ENCODE measurements around the gene EXD3. TPM values are rescaled to one million over a fixed set of nuclear protein-coding genes. Genes with fewer than 3 reads are reported as not detected.

The EXD3 gene
- total and polyA plus RNA-seq, 4 donors, result 8.6 to 30.5 (median 19.5) TPM

DNA sequence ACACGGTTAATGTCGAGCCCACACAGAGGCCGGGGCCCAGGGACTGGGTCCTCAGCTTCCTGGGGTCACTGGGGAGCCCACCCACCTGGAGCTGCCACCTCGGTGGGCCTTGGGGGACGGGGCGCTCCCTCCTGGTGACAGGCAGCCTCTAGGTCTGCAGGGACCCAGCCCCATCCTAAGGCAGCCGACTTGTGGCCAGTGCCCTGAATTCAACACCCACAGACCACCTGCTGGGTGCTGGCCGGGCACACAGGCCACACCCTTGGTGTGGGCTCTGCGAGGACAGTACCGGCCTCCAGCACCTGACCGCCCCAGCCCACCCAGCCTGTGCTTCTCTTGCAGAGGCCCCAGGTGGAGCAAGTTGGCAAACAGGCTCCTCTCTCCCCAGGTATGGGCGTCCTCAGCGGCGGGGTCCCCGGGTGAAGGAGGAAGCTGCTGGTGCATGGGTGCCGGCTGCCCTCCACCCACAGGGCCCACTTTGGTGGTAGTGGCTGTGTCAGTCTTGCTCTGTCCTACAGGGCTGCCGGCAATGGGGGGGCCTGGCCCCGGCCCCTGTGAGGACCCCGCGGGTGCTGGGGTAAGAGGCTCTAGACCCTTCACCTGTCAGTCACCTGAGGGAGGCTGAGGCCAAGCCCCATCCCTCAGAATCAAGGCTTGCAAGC is 9.9 kb upstream of the EXD3 start:
- ATAC-seq (ENCODE audit: insufficient read depth, low FRiP score) (no peak), DNase-seq (no peak)

DNA sequence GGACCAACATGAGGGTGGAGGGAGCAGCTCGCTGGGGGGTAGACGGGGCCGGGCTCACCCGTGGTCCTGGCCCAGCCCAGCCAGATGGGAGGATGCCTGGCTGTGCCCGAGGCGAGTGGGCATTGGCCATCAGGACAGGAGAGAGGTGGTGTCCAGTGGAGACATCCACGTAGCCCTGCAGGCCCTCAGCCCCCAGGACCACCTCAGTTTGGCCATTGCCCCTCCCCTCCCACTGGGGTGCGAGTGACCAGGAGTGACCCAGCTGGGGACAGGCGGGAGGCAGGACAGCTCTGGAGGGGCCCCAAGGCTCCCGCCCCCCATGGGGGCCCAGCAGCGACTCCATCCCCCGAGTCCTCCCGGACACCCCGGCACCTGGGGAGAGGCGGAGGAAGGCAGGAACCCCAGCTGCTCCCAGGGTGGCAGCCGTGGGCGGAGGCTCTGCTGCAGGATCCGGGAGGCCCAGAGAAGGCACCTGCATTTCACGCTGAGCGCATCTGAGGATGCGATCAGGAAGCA is 8.5 kb upstream of the EXD3 start:
- H3K27ac ChIP-seq (ENCODE audit: low read depth in 1 of 2, low read length in 1 of 2), result no peak overlapping the region
- no peaks in the 10 kb centered on the region for H3K9me3 ChIP-seq (ENCODE audit: control insufficient read depth in 4 of 4, insufficient read depth in 3 of 4, low read length in 3 of 4)
- H3K4me1 ChIP-seq (ENCODE audit: control insufficient read depth in 5 of 5, insufficient read depth in 5 of 5, low read length in 5 of 5), result peaks cover 0 to 8% (median 0%) of the 10 kb centered on the region in 5 donors
- ATAC-seq (ENCODE audit: insufficient read depth, low FRiP score) (no peak), DNase-seq (no peak)
- no peak overlapping the region for H3K9ac ChIP-seq (ENCODE audit: insufficient read depth in 1 of 2, low read length in 2 of 2)
- no peak overlapping the region for H3K4me3 ChIP-seq
- TF ChIP-seq, protein P1, sequence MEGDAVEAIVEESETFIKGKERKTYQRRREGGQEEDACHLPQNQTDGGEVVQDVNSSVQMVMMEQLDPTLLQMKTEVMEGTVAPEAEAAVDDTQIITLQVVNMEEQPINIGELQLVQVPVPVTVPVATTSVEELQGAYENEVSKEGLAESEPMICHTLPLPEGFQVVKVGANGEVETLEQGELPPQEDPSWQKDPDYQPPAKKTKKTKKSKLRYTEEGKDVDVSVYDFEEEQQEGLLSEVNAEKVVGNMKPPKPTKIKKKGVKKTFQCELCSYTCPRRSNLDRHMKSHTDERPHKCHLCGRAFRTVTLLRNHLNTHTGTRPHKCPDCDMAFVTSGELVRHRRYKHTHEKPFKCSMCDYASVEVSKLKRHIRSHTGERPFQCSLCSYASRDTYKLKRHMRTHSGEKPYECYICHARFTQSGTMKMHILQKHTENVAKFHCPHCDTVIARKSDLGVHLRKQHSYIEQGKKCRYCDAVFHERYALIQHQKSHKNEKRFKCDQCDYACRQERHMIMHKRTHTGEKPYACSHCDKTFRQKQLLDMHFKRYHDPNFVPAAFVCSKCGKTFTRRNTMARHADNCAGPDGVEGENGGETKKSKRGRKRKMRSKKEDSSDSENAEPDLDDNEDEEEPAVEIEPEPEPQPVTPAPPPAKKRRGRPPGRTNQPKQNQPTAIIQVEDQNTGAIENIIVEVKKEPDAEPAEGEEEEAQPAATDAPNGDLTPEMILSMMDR (IDR thresholded peaks at IDR 0.05; ENCODE audit: control extremely low read depth, extremely low read depth), result no peak
- 91 to 92% methylated on average over 19 to 21 of the region's 21 CpGs for WGBS, 2 donors
- H3K36me3 ChIP-seq (ENCODE audit: control insufficient read depth in 4 of 4, insufficient read depth in 4 of 4, low read length in 4 of 4), result no peaks in the 10 kb centered on the region
- no peaks in the 10 kb centered on the region for H3K27me3 ChIP-seq (ENCODE audit: control insufficient read depth in 3 of 3, insufficient read depth in 3 of 3, low read length in 2 of 3)

More for the DNA sequence above, 9.9 kb upstream of the EXD3 start:
- Histone ChIP-seq H3K9ac (ENCODE audit: insufficient read depth in 1 of 2, low read length in 2 of 2) (no peak overlapping the region), H3K27ac (ENCODE audit: low read depth in 1 of 2, low read length in 1 of 2) (no peak overlapping the region), H3K4me3 (no peak overlapping the region), H3K4me1 (ENCODE audit: control insufficient read depth in 5 of 5, insufficient read depth in 5 of 5, low read length in 5 of 5) (peaks cover 0 to 8% (median 0%) of the 10 kb centered on the region in 5 donors), H3K9me3 (ENCODE audit: control insufficient read depth in 4 of 4, insufficient read depth in 3 of 4, low read length in 3 of 4) (no peaks in the 10 kb centered on the region), H3K27me3 (ENCODE audit: control insufficient read depth in 3 of 3, insufficient read depth in 3 of 3, low read length in 2 of 3) (no peaks in the 10 kb centered on the region), H3K36me3 (ENCODE audit: control insufficient read depth in 4 of 4, insufficient read depth in 4 of 4, low read length in 4 of 4) (no peaks in the 10 kb centered on the region)
- WGBS, 2 donors, result 91 to 94% methylated on average over 18 to 20 of the region's 20 CpGs
- TF ChIP-seq, protein P1 (IDR thresholded peaks at IDR 0.05; ENCODE audit: control extremely low read depth, extremely low read depth), result no peak

DNA sequence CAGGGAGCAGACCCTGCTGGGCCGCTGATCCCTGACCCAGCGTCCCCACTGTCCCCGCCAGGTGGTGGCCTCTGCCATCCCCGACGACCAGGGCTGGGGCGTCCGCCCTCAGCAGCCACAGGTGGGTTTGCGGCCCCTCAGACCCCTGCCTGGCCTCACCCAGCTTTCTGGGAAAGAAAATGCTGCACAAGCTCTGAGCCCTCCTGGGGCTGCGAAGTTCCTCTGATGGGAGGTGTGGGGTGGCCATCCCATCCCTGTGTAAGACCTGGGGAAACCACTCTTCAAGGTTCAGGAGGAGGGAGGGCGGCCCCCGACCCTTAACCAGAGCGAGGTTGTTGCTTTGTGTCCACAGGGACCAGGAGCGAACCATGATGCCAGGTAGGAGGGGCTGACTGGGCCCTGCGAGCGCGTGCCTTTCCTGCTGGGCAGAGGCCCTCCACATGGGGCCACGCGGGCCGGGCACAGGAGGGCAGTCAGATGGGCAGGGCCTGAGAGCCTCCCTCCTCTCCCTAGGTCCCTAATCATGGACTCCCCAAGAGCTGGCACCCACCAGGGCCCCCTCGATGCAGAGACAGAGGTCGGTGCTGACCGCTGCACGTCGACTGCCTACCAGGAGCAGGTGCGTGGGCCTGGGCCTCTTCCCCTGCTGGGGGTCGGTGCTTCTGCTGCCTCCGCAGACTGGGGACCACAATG is 7.9 kb upstream of the EXD3 start:
- 89 to 93% methylated on average over 21 to 27 of the region's 27 CpGs for WGBS, 2 donors
- Histone ChIP-seq H3K27me3 (ENCODE audit: control insufficient read depth in 3 of 3, insufficient read depth in 3 of 3, low read length in 2 of 3) (no peaks in the 10 kb centered on the region), H3K4me1 (ENCODE audit: control insufficient read depth in 5 of 5, insufficient read depth in 5 of 5, low read length in 5 of 5) (peaks cover 0 to 4% (median 0%) of the 10 kb centered on the region in 5 donors), H3K9me3 (ENCODE audit: control insufficient read depth in 4 of 4, insufficient read depth in 3 of 4, low read length in 3 of 4) (no peaks in the 10 kb centered on the region), H3K4me3 (no peak overlapping the region), H3K9ac (ENCODE audit: insufficient read depth in 1 of 2, low read length in 2 of 2) (no peak overlapping the region), H3K36me3 (ENCODE audit: control insufficient read depth in 4 of 4, insufficient read depth in 4 of 4, low read length in 4 of 4) (no peaks in the 10 kb centered on the region), H3K27ac (ENCODE audit: low read depth in 1 of 2, low read length in 1 of 2) (no peak overlapping the region)
- no peak for ATAC-seq (ENCODE audit: insufficient read depth, low FRiP score)
- no peak for DNase-seq
- TF ChIP-seq, protein P1 (IDR thresholded peaks at IDR 0.05; ENCODE audit: control extremely low read depth, extremely low read depth), result no peak

Data from lung (tissue), 12 donors.